PFSK-1 (cell line): ENCODE results near the gene TCF4.

Experiments used
- FOXP2 ChIP-seq: optimal IDR thresholded peaks from 2 replicates; pipeline ENCODE3; 2011; ENCODE audit warnings: borderline replicate concordance, control low read depth, inconsistent platforms; ENCODE audit not compliant: insufficient read depth; ENCODE audit errors: extremely low read length, extremely low read depth
- POLR2AphosphoS5 ChIP-seq: IDR thresholded peaks from 2 replicates; pipeline ENCODE4 v1.6.1; 2012; ENCODE audit warnings: low read depth, mild to moderate bottlenecking, control low read depth, low read length, moderate library complexity
- REST ChIP-seq, 2 experiments: IDR thresholded peaks; 2 replicates each; pipeline versions ENCODE4 v1.6.1 to v1.8.0; 2011 to 2012; ENCODE audit warnings: low read depth in 2 of 2, low read length in 2 of 2, control low read depth in 1 of 2, inconsistent platforms in 1 of 2, mild to moderate bottlenecking in 1 of 2, moderate library complexity in 1 of 2; ENCODE audit not compliant: insufficient read depth in 1 of 2
- SIN3A ChIP-seq: IDR thresholded peaks from 2 replicates; pipeline ENCODE4 v1.6.1; 2012; ENCODE audit warnings: mild to moderate bottlenecking, low read length, moderate library complexity, borderline replicate concordance; ENCODE audit not compliant: insufficient read depth
- TAF1 ChIP-seq: IDR thresholded peaks from 2 replicates; pipeline ENCODE4 v1.6.1; 2012; ENCODE audit warnings: low read length, control low read depth, borderline replicate concordance; ENCODE audit not compliant: insufficient read depth

TCF4 gene

GRCh38 chr18:55549474-55550104 lies 38.4 kb downstream of the TCF4 start:
- TF ChIP-seq TAF1, result no peak
- no peak; the same call in 1 of the 2 replicates for TF ChIP-seq SIN3A
- TF ChIP-seq REST (IDR thresholded peaks at IDR 0.05; ENCODE audit: insufficient read depth in 1 of 2, low read depth in 2 of 2, low read length in 2 of 2), result no peak
- no peak for TF ChIP-seq POLR2AphosphoS5
- no peak for TF ChIP-seq FOXP2

GRCh38 chr18:55547705-55548056 lies 40.3 kb downstream of the TCF4 start:
- TF ChIP-seq REST (IDR thresholded peaks at IDR 0.05; ENCODE audit: insufficient read depth in 1 of 2, low read depth in 2 of 2, low read length in 2 of 2), result no peak
- TF ChIP-seq FOXP2, result no peak
- no peak for TF ChIP-seq TAF1
- TF ChIP-seq POLR2AphosphoS5, result no peak
- TF ChIP-seq SIN3A, result no peak

DNA sequence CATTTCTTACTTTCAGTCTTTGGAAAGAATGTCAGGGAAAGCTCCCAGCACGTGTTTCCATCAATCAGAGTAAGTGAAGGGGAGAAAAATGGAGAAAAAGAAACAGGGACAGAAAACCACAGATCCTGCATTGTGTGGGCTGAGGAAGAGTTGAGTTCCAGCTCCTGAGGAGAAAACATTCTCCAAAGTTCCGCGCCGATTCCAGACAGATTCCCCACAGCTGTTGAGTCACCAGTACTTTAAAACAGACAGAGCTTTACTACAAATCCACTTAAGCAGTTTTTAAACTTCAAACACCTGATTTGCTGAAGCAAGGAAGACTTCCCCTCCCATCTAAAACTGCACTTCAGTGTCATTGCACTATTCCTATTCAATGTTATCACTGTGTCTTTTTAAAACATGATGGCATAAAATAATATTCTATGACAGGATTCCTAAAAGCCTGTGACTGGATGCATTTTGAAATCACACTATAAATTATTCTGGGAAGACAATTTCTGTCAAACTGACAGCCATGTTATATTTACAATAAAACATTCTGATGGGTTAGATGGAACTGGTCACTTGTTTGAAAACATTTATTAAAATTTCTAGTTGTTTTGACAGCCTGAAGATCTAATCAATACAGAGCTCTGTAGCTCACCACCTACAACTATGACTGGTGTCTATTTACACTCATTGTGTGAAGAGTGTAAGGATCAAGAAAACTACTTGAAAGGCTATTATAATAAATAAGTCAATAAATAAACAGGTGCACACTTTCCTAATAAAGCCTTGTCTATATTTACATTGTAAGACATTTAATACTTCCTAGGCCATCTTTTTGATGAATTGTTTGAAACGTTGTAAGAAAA lies 40.9 kb downstream of the TCF4 start:
- TF ChIP-seq SIN3A, result peak; percentile 46; the same call in 1 of the 2 replicates
- TF ChIP-seq REST (IDR thresholded peaks at IDR 0.05; ENCODE audit: insufficient read depth in 1 of 2, low read depth in 2 of 2, low read length in 2 of 2), result no peak
- TF ChIP-seq FOXP2, result no peak
- no peak for TF ChIP-seq POLR2AphosphoS5
- TF ChIP-seq TAF1, result no peak

DNA sequence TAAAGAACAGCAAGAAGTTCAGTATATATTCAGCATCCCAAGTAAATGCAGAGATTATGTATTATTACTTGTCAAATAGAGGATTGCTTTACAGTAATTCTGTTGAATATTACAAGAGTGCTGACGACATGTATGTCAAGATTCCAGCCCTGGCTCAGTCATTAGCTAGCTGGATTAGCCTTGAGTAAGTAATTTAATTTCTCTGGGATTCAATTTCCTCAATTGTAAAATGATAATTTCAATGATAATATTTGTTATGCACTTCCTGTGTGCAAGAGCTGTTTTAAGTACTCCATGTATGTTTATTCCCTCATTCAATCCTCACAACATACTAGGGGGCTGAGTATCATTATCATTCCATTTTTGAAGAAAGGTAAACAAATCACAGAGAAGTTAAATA lies 44.0 kb downstream of the TCF4 start:
- TF ChIP-seq POLR2AphosphoS5 (no peak), SIN3A (no peak), REST (IDR thresholded peaks at IDR 0.05; ENCODE audit: insufficient read depth in 1 of 2, low read depth in 2 of 2, low read length in 2 of 2) (no peak), FOXP2 (no peak), TAF1 (no peak)
